ENCODE results near the gene SMC6. TPM values are rescaled to one million over a fixed set of nuclear protein-coding genes. Genes with fewer than 3 reads are reported as not detected.

Gene SMC6
- total and polyA plus RNA-seq, 2 experiments from 2014 or later = 53.4 to 59.8 TPM

GRCh38 chr2:17749753-17750438 lies 3.7 kb downstream of the SMC6 start:
- Mint-ChIP-seq H3K4me1 (peaks cover 37% of the 10 kb centered on the region), H3K9me3 (no peaks in the 10 kb centered on the region), H3K27me3 (ENCODE audit: insufficient read depth, low read depth, poor library complexity) (peaks cover 4% of the 10 kb centered on the region), H3K4me3 (no peak overlapping the region; the same call in 2 of the 3 replicates), H3K27ac (peak overlapping the region; percentile 6), H3K36me3 (ENCODE audit: low read depth) (peaks cover 9% of the 10 kb centered on the region)
- Histone ChIP-seq H4K20me1 (replicated peaks; ENCODE audit: insufficient read depth) (no peaks in the 10 kb centered on the region; the same call in 1 of the 2 replicates), H3K9me2 (ENCODE audit: insufficient read depth) (peaks cover 4% of the 10 kb centered on the region; the same call in 1 of the 2 replicates), H2AFZ (no peak overlapping the region), H3K27me3 (ENCODE audit: insufficient read depth) (no peaks in the 10 kb centered on the region), H3K36me3 (ENCODE audit: insufficient read depth) (no peaks in the 10 kb centered on the region), H3K4me2 (0 out of 2 replicates have a peak overlapping the region, but pooled peaks have one; percentile 4), H3K4me3 (no peak overlapping the region), H3K27ac (ENCODE audit: low read depth) (peak overlapping the region; percentile 75), H3F3A (replicated peaks; ENCODE audit: low read depth) (no peaks in the 10 kb centered on the region), H3K4me1 (ENCODE audit: insufficient read depth) (peaks cover 41% of the 10 kb centered on the region), H3K79me2 (replicated peaks; ENCODE audit: insufficient read depth) (peaks cover 83% of the 10 kb centered on the region)
- TF ChIP-seq NANOG (IDR thresholded peaks at IDR 0.05; ENCODE audit: borderline replicate concordance) (no peak), ZNF331 (CRISPR knock-in tag; IDR thresholded peaks at IDR 0.05; ENCODE audit: low read depth) (no peak), REST (IDR thresholded peaks at IDR 0.05; ENCODE audit: unreplicated experiment) (no peak)
- no peak for ATAC-seq
- DNase-seq (ENCODE audit: low spot score) = no peak

- H3K4me1 Mint-ChIP-seq = peaks cover 35% of the 10 kb centered on the region
- H3K36me3 ChIP-seq (ENCODE audit: insufficient read depth) = no peaks in the 10 kb centered on the region
- peak overlapping the region; percentile 39 for H3K4me2 ChIP-seq
- H4K20me1 ChIP-seq (replicated peaks; ENCODE audit: insufficient read depth) = no peaks in the 10 kb centered on the region; the same call in 1 of the 2 replicates
- peak overlapping the region; percentile 42; the same call in 2 of the 3 replicates for H3K4me3 Mint-ChIP-seq
- peak overlapping the region; percentile 94 for H3K27ac Mint-ChIP-seq
- peaks cover 2% of the 10 kb centered on the region for H3K27me3 Mint-ChIP-seq (ENCODE audit: insufficient read depth, low read depth, poor library complexity)
- no peaks in the 10 kb centered on the region for H3K27me3 ChIP-seq (ENCODE audit: insufficient read depth)
- DNase-seq (ENCODE audit: low spot score) (peak; percentile 51), ATAC-seq (no peak)
- H3K4me3 ChIP-seq = peak overlapping the region; percentile 13; the same call in 1 of the 2 replicates
- H3K27ac ChIP-seq (ENCODE audit: low read depth) = peak overlapping the region; percentile 75
- peaks cover 16% of the 10 kb centered on the region; the same call in 2 of the 3 replicates for H3K36me3 Mint-ChIP-seq (ENCODE audit: low read depth)
- no peaks in the 10 kb centered on the region for H3K9me3 Mint-ChIP-seq
- H3K79me2 ChIP-seq (replicated peaks; ENCODE audit: insufficient read depth) = peaks cover 75% of the 10 kb centered on the region
- H3K4me1 ChIP-seq (ENCODE audit: insufficient read depth) = peaks cover 40% of the 10 kb centered on the region
- H3K9me2 ChIP-seq (ENCODE audit: insufficient read depth) = peaks cover 4% of the 10 kb centered on the region; the same call in 1 of the 2 replicates
- H2AFZ ChIP-seq = no peak overlapping the region
- no peaks in the 10 kb centered on the region for H3F3A ChIP-seq (replicated peaks; ENCODE audit: low read depth)
- TF ChIP-seq ZNF462 (CRISPR knock-in tag; IDR thresholded peaks at IDR 0.05) = no peak
- TF ChIP-seq POLR2AphosphoS5 (IDR thresholded peaks at IDR 0.05; ENCODE audit: low read depth) = no peak
- no peak for TF ChIP-seq ZNF331 (CRISPR knock-in tag; IDR thresholded peaks at IDR 0.05; ENCODE audit: low read depth)
- TF ChIP-seq STAT1 (IDR thresholded peaks at IDR 0.05; ENCODE audit: unreplicated experiment) = no peak
- no peak for TF ChIP-seq JUNB (IDR thresholded peaks at IDR 0.05; ENCODE audit: unreplicated experiment)
- TF ChIP-seq EZH2 (IDR thresholded peaks at IDR 0.05; ENCODE audit: low read depth, unreplicated experiment) = no peak
These were observed 4.9 kb downstream of the SMC6 start for GRCh38 chr2:17748745-17749144.
